Ovary (tissue), 3 donors: ENCODE results near the gene CHERP.

Experiments used
- EP300 ChIP-seq: sonication (generic); formaldehyde crosslinking; IDR thresholded peaks from one replicate; pipeline ENCODE4 v1.6.1; 2017; ENCODE audit warnings: antibody characterized with exemption
- POLR2A ChIP-seq: fragments of 450-650 bp; IDR thresholded peaks from one replicate; pipeline ENCODE4 v1.6.1; 2017; ENCODE audit warnings: antibody characterized with exemption, mild to moderate bottlenecking, moderate library complexity
- TF ChIP-seq, protein P1 (sequence below), 3 donors: fragments of 450-650 bp in 2 of 3; fragments of 200-600 bp in 1 of 3; IDR thresholded peaks; one replicate each; pipeline versions ENCODE4 v1.5.1 to v1.8.0; 2016 to 2022; ENCODE audit warnings: antibody characterized with exemption in 3 of 3, mild to moderate bottlenecking in 1 of 3
- donor health status: DM: no; HTN: no; CAD: no.

DNA sequence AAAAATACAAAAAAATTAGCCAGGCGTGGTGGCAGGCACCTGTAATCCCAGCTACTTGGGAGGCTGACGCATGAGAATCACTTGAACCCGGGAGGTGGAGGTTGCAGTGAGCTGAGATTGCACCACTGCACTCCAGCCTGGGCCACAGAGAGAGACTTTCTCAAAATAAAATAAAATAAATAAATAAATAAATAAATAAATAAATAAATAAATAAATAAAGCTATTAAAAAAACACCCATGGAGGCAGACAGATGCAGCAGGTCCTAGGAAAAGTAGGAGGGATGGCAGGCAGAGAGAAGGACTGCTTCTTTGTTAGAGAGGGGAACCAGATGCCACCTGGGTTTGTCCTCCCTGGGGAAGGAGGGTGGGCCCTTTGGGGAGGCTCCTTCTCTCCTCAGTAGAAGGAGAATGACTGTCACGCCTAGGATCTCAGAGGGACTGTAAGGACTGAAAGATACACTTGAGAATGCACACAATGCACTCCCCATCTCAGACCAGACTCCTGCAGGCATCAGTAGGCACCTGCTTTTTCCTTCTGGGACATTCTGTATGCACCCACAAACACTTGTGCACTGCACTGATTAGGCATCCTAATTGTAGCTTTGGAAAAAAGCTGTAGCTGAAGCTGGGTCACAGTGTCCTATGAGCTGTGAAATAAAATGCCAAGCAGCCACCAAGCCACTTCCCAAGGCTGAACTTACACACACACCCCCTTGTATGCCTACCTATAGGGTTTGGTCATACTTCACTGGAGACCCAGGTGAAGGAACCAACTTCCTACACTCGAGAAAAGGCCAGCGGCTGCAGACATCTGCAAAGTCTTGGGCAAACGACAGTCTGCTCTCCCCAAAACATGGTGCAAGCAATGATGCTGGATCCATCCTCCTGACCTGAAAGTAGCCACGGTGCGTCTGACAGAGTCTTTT lies 48.9 kb upstream of the CHERP start:
- TF ChIP-seq, protein P1, sequence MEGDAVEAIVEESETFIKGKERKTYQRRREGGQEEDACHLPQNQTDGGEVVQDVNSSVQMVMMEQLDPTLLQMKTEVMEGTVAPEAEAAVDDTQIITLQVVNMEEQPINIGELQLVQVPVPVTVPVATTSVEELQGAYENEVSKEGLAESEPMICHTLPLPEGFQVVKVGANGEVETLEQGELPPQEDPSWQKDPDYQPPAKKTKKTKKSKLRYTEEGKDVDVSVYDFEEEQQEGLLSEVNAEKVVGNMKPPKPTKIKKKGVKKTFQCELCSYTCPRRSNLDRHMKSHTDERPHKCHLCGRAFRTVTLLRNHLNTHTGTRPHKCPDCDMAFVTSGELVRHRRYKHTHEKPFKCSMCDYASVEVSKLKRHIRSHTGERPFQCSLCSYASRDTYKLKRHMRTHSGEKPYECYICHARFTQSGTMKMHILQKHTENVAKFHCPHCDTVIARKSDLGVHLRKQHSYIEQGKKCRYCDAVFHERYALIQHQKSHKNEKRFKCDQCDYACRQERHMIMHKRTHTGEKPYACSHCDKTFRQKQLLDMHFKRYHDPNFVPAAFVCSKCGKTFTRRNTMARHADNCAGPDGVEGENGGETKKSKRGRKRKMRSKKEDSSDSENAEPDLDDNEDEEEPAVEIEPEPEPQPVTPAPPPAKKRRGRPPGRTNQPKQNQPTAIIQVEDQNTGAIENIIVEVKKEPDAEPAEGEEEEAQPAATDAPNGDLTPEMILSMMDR (IDR thresholded peaks at IDR 0.05), result no peak
- TF ChIP-seq POLR2A, result no peak
- TF ChIP-seq EP300, result no peak
